NCI-H2107 treated with DMSO at 0.1 percent for 48 hours (cell line): Measurements from ENCODE around the gene PCDHB15.
"Not testable (repeated sequence)": the region's sequence is repeated elsewhere in the genome, so short reads cannot be mapped to it uniquely, and the experiment has no call there.

Experiments used
- DNase-seq: peaks from one replicate; lab custom pipeline; 2025; ENCODE audit not compliant: unreplicated experiment; lab: John Stamatoyannopoulos, UW

PCDHB15 gene

GRCh38 chr5:141245250-141245717, at the start of gene PCDHB15:
Gene PCDHB15, plus strand, starts transcription at chr5:141245395. Its CDS starts 184 bp downstream, at chr5:141245579.
- no peak for DNase-seq

GRCh38 chr5:141196363-141196762, 48.8 kb upstream of the PCDHB15 start:
- no peak for DNase-seq

- DNase-seq: no peak
These were observed 45.6 kb upstream of the PCDHB15 start, which contains the start of gene PCDHB11 for GRCh38 chr5:141199359-141200235. Gene PCDHB11, plus strand, starts transcription at chr5:141199627. Its CDS starts 148 bp downstream, at chr5:141199775.

GRCh38 chr5:141201126-141201525, 44.1 kb upstream of the PCDHB15 start:
- DNase-seq: not testable (repeated sequence)

- DNase-seq: not testable (repeated sequence)
These were observed 43.5 kb upstream of the PCDHB15 start for GRCh38 chr5:141201646-141202045.

- DNase-seq: no peak
These were observed 36.7 kb upstream of the PCDHB15 start, which contains the start of gene PCDHB12 for GRCh38 chr5:141208478-141208877. Gene PCDHB12, plus strand, starts transcription at chr5:141208719. Its CDS starts 189 bp downstream, at chr5:141208908.

- DNase-seq: not testable (repeated sequence)
These were observed 34.9 kb upstream of the PCDHB15 start for GRCh38 chr5:141210281-141210680.

GRCh38 chr5:141210849-141211248, 34.3 kb upstream of the PCDHB15 start:
- not testable (repeated sequence) for DNase-seq

GRCh38 chr5:141213656-141214339, 31.4 kb upstream of the PCDHB15 start, which contains the start of gene PCDHB13:
Gene PCDHB13, plus strand, starts transcription at chr5:141213919. Its CDS starts 205 bp downstream, at chr5:141214124.
- not testable (repeated sequence) for DNase-seq

- not testable (repeated sequence) for DNase-seq
These were observed 30.6 kb upstream of the PCDHB15 start for GRCh38 chr5:141214583-141214982.

- not testable (repeated sequence) for DNase-seq
These were observed 29.7 kb upstream of the PCDHB15 start for GRCh38 chr5:141215504-141215903.

- DNase-seq: not testable (repeated sequence)
These were observed 29.2 kb upstream of the PCDHB15 start for GRCh38 chr5:141216035-141216434.

GRCh38 chr5:141223112-141223783, 21.9 kb upstream of the PCDHB15 start, which contains the start of gene PCDHB14:
Gene PCDHB14, plus strand, starts transcription at chr5:141223343. Its CDS starts 163 bp downstream, at chr5:141223506.
- peak; percentile 1 for DNase-seq

- DNase-seq: not testable (repeated sequence)
These were observed 20.4 kb upstream of the PCDHB15 start for GRCh38 chr5:141224844-141225243.

GRCh38 chr5:141225421-141225820, 19.8 kb upstream of the PCDHB15 start:
- not testable (repeated sequence) for DNase-seq

- no peak for DNase-seq
These were observed 11.0 kb upstream of the PCDHB15 start for GRCh38 chr5:141234109-141234667.

GRCh38 chr5:141235922-141236321, 9.3 kb upstream of the PCDHB15 start:
- DNase-seq: not testable (repeated sequence)

- no peak for DNase-seq
These were observed 8.5 kb upstream of the PCDHB15 start for GRCh38 chr5:141236516-141237313.

- DNase-seq: no peak
These were observed 3.7 kb upstream of the PCDHB15 start for GRCh38 chr5:141241496-141241895.

GRCh38 chr5:141246971-141247370, 1.8 kb downstream of the PCDHB15 start:
- not testable (repeated sequence) for DNase-seq
